Measurements from ENCODE around the gene TMEM151A. TPM values are rescaled to one million over a fixed set of nuclear protein-coding genes. Genes with fewer than 3 reads are reported as not detected.
"Not testable (repeated sequence)": the region's sequence is repeated elsewhere in the genome, so short reads cannot be mapped to it uniquely, and the experiment has no call there.

TMEM151A gene
- total RNA-seq (2014; rRNA removed; shearing (Covaris generic)), result not detected in 2 replicates
- 0.05 TPM in 1 of 2 replicates, not detected in the other for polyA plus RNA-seq (2015; cell fraction: cytosol; rRNA removed)
- polyA plus RNA-seq (2015; cell fraction: nucleus; rRNA removed), result not detected in 2 replicates

DNA sequence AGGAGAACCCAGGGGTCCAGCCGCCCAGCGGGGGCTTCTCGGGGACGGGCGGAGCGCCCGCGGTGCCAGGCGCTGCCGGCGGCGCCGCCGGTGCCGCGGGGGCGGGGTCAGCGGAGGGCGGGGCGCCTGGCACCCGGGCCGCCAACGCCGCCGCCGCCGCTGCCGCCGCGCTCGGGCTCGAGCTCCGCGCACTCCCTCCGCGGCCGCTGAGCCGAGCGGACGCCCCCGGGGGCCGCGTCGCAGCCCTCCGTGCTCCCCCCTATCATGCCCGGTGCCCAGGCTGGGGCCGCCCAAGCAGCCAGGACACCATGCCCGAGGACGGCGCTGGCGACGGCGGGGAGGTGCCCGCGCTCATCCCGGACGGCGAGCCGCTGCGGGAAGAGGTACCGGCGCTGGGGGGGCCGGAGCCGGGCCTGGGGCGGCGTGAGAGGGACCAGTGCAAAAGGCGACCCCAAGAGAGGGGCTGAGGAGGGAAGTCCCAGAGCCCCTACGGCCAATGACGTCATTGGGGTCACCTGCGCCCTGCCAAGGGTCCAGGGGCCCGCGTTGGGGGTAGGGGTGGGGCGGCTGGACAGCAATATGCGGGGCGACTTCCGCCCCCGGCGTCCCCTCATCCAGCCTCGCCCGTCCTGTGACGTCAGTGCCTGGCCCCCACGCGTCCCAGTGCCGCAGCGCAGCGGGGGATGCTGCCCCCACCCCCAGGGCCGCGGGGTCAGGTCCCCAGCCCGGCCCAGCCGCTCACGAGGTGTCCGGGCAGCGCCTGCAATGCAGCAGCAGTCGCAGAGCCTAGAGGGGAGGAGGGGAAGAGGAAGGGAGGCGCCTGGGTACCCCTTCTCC lies at the start of gene TMEM151A:
TSS of gene TMEM151A (plus strand) at position 189 of the 837 bp plus-strand sequence. CDS start at position 309, 120 bp downstream.
- DNase-seq (ENCODE audit: low read depth), result no peak

DNA sequence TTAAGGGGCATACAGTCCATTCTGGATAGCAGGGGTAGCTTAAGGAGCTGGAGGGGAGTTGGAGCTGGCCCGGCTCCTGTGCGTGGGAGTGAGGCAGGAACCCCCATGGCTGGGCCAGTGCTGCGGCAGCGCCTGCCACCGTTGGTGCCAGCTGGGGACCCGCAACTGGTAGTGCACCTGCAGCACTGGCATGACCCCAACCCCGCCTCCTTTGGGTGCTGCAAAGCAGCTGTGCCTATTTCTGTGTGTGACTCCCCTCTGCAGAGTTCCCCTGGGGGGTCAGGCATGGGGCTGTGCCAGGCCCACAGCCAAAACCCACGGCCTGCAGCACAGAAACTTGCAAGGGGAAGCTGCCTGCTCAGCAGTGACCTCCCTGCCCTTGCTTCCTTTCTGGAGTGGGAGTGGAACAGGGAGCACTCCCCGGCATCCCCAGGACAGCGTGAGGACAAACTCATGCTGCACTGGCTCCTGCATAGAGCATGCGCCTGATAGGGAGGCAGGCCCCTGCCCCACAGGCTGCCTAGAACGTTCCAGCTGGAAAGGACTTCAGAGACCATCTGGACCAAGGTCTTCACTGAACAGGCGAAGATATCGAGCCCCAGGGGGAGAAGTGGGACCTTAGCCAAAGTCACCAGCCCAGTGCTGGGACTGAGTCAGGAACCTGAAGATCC lies 49.5 kb upstream of the TMEM151A start:
- DNase-seq (ENCODE audit: low read depth), result no peak

DNA sequence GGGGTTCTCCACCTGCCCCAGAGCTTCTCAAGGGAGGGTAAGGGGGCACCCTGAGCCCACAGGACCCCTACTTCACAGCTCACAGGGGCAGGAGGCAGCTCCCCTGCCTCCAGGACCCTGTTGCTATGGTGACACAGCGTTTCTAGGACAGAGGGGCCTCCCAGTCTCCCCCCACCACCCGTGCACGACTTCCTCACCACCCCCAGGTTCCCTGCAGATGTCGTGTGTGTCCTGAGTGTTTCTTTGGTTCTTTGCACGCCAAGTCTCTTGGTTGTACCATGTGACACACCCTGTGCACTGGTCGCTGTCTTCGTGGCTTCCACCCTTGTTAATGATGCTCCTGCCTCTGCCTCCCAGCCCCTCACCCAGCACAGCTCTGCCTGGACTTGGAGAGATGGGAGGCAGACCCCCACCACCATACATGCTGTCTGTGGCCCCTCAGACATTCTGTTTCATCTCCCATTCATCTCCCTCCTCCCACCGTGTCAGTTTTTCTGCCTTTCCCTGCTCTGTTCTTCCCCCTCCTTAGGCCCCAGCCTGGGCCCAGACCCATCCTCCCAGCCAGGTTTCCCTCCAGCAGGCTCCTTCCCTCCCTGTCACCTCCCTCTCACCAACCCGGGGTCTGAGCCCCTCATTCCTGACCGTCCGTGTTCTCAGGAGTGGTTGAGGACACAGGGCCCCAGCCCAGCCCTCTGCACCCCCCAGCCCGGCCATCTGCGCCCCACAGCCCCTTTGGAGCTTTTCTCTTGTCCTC lies 47.7 kb upstream of the TMEM151A start:
- DNase-seq (ENCODE audit: low read depth), result no peak

DNA sequence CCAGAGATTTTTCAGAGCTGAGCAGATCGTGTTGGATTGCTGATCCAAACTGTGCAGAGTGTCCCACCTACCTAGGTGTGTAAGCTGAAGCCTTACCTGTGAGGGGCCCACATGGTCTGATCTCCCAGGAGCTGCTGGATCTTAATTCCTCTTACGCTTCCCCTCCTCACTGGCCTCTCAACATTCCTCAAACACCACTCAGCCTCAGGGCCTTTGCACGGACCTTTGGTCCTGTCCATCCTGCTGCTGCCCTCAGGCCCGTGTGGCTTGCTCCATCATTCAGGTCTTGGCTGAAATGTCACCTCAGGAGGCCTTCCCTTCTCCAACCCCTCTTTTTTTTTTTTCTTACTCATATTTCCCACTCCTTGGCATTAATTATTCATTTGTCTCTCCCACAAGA lies 44.4 kb upstream of the TMEM151A start:
- DNase-seq (ENCODE audit: low read depth), result no peak

DNA sequence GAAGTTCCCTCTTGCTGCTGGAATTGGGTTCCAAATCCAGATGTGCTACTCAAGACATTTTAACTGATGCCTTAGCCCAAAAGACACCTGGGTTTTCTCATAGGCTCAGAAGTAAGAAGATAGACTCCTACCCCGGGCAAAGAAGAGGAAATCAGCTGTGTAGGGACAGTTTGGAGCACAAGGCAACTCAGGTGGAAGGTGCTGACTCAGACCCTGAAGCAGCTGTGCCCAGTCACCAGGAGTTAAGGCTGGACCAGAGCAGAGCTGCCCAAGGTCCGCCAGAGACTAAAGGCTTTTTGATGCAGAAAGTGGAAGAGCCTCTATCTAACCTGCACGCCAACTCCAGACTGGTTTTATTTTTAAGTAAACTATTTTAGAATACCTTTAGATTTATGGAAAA lies 43.9 kb upstream of the TMEM151A start:
- DNase-seq (ENCODE audit: low read depth), result no peak

DNA sequence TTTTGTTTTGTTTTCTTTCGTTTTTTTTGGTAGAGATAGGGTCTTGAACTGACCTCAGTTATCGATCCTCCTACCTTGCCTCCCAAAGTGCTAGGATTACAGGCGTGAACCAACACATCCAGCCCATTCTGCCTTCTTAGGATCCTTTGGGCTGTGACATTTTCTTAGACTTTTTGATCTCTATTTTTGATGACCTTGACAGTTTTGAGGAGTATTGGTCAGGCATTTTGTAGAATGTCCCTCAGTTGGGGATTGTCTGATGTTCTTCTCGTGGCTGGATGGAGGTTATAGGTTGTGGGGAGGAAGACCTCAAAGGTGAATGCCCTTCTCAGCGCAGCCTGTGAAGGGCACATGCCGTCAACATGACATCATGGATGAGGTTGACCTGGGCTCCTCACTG lies 42.8 kb upstream of the TMEM151A start:
- DNase-seq (ENCODE audit: low read depth), result no peak

DNA sequence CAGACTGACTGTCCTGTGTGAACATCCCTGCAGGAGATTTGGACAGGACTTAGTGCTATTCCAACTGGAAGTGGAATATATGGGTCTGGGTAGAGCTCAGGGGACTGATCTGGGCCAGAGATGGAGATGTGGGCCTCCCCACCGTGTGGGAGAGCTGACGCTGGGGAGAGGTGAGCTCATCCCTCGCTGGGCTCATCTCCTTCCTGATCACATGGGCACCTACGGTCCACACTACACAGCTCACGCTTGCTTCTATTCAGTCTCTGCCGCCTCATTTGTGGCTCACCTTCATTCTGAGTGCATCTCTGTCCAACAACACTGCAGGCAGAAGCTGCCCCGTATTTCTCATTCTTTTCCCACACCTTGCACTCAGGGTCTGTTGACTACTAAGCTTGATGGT lies 39.9 kb upstream of the TMEM151A start:
- no peak for DNase-seq (ENCODE audit: low read depth)

DNA sequence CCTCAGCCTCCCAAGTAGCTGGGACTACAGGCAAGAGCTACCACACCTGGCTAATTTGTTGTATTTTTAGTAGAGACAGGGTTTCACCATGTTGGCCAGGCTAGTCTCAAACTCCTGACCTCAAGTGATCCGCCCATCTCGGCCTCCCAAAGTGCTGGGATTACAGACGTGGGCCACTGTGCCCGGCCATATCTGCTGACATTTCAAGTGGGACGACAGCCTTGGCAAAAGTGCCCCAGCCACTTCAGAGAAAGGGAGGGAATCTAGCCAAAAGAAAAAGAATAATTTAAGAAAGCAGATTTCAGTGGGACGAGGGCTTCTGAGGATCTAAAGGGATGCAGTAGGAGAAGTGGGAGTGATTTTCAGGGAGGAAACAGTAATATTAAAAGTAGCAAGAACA lies 38.6 kb upstream of the TMEM151A start:
- DNase-seq (ENCODE audit: low read depth), result not testable (repeated sequence)

DNA sequence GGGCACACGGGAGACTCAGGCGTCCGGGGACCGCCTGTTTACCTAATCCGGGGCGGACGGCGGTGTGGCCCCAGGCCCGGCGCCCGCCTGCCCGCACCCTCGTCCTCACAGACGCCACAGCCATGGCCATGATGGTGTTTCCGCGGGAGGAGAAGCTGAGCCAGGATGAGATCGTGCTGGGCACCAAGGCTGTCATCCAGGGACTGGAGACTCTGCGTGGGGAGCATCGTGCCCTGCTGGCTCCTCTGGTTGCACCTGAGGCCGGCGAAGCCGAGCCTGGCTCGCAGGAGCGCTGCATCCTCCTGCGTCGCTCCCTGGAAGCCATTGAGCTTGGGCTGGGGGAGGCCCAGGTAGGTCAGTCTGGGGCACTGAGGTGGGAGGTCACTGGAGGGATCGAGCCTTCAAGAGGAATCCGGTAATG lies 33.2 kb upstream of the TMEM151A start:
- no peak for DNase-seq (ENCODE audit: low read depth)

DNA sequence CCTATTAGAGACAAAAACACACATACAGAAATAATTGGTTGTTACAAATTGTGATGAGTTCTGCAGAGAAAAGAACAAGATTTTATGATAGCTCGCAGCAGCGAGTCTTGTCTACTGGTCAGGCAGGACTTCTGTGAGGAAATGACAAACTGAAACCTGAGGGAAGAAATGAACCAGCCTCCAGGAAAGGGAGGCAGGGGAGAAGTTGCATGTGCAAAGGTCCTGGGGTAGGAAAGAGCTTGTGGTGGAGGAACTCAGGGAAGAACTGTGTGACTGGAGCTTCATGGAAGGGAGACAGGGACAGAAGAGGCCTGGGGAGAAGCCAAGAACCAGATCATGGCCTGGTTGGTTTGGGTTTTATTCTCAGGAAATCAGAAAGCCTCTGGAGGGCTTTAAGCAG lies 32.5 kb upstream of the TMEM151A start:
- no peak for DNase-seq (ENCODE audit: low read depth)

DNA sequence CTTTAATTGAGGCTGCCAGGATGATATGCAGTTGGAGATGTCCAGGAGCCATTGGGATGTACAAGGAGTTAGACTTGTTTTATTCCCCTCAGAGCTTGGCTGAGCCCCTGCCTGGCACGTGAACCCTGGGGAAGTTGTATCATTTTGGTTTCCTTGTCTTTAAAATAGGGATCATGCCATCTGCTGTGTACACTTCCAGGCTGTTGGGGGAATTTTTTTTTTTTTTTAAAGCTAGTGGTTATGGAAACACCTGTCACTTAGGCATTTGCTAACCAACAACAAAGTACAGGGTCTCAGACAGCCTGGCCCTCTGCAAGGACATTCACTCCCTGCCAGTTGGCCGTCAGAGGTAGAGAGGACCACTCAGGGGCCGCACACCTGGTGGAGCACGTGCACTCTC lies 31.7 kb upstream of the TMEM151A start:
- DNase-seq (ENCODE audit: low read depth), result no peak

DNA sequence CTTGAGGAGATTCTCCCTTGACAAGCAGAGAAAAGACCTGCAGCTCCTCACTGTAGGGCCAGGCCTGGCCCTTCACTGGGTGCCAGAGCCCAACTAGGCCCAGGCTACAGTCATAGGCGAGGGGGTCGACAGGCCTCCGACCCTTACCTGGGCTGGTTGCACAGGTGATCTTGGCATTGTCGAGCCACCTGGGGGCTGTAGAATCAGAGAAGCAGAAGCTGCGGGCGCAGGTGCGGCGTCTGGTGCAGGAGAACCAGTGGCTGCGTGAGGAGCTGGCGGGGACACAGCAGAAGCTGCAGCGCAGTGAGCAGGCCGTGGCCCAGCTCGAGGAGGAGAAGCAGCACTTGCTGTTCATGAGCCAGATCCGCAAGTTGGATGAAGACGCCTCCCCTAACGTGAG lies 30.1 kb upstream of the TMEM151A start:
- DNase-seq (ENCODE audit: low read depth), result no peak

DNA sequence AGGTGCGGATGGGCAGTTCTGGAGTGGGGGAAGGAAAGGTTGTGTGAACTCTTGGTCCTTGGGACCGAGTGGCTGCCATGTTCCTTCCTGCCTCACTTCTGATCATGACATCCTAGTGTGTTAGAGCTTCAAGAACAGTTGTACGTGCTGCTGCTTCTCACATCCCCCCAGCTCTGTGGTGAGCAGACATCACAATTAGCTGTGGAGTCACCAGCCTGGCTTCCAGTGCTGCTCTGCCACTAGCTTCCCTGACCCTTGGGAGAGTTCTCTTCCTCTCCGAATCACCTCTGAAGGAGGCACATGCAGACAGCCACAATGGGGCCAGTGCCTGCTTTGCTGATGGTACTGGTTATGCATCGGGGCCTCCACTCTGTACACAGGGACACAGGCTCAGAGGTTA lies 29.5 kb upstream of the TMEM151A start:
- DNase-seq (ENCODE audit: low read depth), result no peak

DNA sequence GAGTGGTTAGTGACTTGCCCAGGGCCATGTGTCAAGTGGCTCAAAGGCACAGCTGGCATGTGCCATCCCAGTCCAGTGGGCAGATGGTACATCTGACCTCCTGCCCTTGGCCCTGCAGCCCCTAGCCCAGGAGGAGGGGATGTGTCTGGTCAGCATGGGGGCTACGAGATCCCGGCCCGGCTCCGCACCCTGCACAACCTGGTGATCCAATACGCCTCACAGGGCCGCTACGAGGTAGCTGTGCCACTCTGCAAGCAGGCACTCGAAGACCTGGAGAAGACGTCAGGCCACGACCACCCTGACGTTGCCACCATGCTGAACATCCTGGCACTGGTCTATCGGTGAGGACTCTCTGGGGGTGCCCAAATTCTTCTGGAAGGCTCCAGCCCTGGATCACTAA lies 29.0 kb upstream of the TMEM151A start:
- no peak for DNase-seq (ENCODE audit: low read depth)

DNA sequence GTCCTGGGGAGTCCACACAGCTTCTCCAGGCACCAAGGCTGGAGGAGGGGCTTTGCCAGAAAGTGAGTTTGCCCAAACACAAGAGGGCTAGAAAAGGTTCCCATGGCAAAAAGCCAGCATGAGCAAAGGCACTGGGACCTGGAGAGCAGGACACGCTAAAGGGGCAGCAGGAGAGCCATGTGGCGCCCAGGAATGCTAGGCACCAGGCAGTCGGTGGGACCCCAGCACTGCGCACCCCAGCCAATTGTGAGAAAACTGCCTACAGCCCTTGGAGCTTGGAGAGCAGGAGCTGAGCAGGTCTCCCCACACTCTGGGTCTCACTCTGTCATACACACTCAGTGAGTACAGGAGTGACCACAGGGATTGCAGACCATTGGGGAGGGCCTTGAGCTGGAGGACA lies 28.5 kb upstream of the TMEM151A start:
- no peak for DNase-seq (ENCODE audit: low read depth)

DNA sequence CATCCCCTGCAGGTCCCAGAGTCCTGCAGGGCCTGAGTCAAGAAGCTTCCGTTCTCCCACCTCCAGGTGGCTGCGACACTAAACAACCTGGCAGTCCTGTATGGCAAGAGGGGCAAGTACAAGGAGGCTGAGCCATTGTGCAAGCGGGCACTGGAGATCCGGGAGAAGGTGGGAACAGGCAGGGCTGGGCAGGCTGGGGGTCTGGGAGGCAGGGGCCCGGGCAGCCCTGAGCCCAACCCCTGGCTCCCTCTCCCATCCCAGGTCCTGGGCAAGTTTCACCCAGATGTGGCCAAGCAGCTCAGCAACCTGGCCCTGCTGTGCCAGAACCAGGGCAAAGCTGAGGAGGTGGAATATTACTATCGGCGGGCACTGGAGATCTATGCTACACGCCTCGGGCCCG lies 27.9 kb upstream of the TMEM151A start:
- DNase-seq (ENCODE audit: low read depth), result no peak

DNA sequence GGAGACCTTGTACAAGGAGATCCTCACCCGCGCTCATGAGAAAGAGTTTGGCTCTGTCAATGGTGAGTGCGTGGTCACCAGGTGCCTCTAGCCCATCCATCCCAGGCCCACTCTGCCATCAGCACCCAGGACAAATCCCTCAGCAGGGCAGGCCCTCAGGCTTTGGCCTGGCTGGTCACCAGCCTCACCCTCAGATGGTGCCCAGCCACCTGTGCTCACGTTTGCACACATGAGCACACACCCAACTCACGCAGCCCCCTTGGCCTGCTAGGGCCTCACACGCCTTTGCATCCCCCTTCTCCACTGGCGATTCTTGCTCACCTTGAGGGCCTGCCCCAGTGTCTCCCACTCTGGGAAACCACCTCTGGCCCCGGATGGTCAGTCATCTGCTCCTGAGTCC lies 27.3 kb upstream of the TMEM151A start:
- DNase-seq (ENCODE audit: low read depth), result no peak

DNA sequence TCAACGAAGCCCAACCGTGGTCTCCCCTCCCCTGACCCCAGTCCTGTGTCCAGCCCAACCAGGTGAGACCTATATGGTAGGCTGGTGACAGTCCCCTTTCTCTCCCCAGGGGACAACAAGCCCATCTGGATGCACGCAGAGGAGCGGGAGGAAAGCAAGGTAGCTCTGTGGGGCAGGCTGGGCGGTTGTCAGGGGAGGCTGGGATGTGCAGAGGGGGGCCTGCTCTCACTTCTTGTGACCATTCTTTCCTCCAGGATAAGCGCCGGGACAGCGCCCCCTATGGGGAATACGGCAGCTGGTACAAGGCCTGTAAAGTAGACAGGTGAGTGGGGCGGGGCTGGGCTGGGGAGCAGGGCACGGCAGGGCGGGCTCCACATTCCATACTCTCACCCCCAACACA lies 26.8 kb upstream of the TMEM151A start:
- no peak for DNase-seq (ENCODE audit: low read depth)

DNA sequence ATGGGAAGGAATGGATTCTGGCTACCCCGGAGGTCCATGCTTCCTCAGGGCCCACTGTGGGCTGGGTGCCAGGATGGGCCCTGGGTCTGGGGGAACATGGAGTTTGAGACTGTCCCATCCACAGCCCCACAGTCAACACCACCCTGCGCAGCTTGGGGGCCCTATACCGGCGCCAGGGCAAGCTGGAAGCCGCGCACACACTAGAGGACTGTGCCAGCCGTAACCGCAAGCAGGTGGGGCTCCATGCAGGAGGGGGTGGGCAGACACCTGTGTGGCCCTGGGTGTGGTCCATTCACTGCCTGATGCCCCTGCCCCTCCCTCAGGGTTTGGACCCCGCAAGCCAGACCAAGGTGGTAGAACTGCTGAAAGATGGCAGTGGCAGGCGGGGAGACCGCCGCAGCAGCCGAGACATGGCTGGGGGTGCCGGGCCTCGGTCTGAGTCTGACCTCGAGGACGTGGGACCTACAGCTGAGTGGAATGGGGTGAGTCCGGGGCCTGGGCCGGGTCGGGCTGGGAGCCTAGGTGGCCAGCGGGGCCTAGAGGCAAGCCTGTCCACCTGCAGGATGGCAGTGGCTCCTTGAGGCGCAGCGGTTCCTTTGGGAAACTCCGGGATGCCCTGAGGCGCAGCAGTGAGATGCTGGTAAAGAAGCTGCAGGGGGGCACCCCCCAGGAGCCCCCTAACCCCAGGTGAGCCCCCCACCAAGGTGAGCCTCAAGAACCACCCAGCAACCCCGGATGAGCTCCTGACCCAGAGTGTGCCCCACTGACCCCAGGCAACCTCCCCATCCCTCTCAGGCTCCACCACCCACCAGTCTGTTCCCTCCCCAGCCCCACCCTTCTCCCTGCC lies 25.9 kb upstream of the TMEM151A start:
- DNase-seq (ENCODE audit: low read depth), result no peak

DNA sequence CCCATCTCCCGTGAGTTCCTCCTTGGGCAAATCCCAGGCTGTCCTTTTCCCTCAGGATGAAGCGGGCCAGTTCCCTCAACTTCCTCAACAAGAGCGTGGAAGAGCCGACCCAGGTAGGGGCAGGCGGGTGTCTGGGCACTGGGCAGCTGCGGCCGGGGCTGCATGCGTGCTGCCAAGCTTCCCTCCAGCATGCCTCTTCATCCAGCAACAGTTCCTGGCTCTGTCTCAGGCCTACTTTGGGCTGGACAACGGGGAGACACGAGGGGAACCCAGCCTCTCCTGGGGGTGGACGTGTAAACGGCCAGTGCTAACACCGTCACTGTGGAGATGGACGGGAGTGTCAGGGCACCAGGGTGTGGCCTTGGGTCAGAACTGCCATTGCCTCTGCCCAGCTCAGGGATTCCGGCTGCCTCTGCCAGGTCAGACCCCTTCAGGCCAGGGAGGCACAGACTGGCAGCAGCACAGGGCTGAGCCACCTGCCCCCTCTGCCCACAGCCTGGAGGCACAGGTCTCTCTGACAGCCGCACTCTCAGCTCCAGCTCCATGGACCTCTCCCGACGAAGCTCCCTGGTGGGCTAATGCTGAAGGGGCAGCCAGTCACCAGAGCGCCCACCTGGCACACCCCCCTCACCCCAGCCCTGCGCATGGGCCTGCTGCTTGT lies 25.2 kb upstream of the TMEM151A start:
- DNase-seq (ENCODE audit: low read depth), result no peak

DNA sequence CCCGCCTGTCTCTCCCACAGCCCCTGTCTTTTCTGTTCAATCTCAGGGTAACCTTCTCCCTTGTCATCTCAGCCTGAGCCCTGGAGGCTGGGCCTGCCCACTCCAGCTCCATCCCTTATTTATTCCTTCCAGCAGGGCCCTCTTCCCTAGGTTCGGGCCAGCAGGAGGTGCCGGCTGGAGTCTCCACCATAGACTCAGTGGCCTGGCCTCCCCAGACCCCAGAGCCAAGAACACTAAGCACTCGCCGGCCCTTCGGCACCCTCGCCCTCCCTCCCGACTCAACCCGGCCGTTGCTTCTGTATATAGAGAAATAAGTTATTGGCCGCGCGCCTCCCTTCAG lies 24.7 kb upstream of the TMEM151A start:
- DNase-seq (ENCODE audit: low read depth), result no peak

All from HT1080 (cell line).